22Rv1 (cell line): Measurements from ENCODE around the gene DPP7.

Source experiments
- H3K27ac ChIP-seq: fragments of 450-650 bp; 2 replicates; pipeline ENCODE4 v1.5.1; 2017
- CTCF ChIP-seq: fragments of 450-650 bp; IDR thresholded peaks from 2 replicates; pipeline ENCODE4 v1.5.1; 2017; ENCODE audit warnings: mild to moderate bottlenecking
- ZFX ChIP-seq: fragments of 450-650 bp; IDR thresholded peaks from 2 replicates; pipeline ENCODE4 v1.6.1; 2017; ENCODE audit warnings: antibody characterized with exemption, borderline replicate concordance

DPP7 gene

GRCh38 chr9:137086531-137087408 is 27.8 kb downstream of the DPP7 start, which contains the start of gene MAN1B1:
Gene MAN1B1 (plus strand): TSS chr9:137086985. CDS start chr9:137087000, 15 bp downstream.
- peak within 1 kb of the TSS; percentile 99 for H3K27ac ChIP-seq
- TF ChIP-seq CTCF (peak; percentile 15; the same call in 1 of the 2 replicates), ZFX (no peak)

- H3K27ac ChIP-seq: peak overlapping the region; percentile 99
- TF ChIP-seq ZFX: no peak
- no peak for TF ChIP-seq CTCF
Measured at GRCh38 chr9:137085920-137086530, 28.5 kb downstream of the DPP7 start.

- TF ChIP-seq CTCF (no peak), ZFX (no peak)
- peak overlapping the region; percentile 99 for H3K27ac ChIP-seq
Measured at GRCh38 chr9:137084526-137084925, 30.0 kb downstream of the DPP7 start.

- peak overlapping the region; percentile 99 for H3K27ac ChIP-seq
- TF ChIP-seq CTCF: no peak
- TF ChIP-seq ZFX: no peak
Measured at GRCh38 chr9:137083394-137084004, 31.0 kb downstream of the DPP7 start.

GRCh38 chr9:137082925-137083290 is 31.6 kb downstream of the DPP7 start:
- peak overlapping the region; percentile 99 for H3K27ac ChIP-seq
- TF ChIP-seq ZFX (no peak), CTCF (no peak)

GRCh38 chr9:137082222-137082924 is 32.2 kb downstream of the DPP7 start:
- H3K27ac ChIP-seq: no peak overlapping the region
- no peak for TF ChIP-seq ZFX
- TF ChIP-seq CTCF: no peak
